ENCODE measurements around the gene FUT2. TPM values are rescaled to one million over a fixed set of nuclear protein-coding genes. Genes with fewer than 3 reads are reported as not detected.

FUT2 gene
- total and polyA plus RNA-seq, 2 experiments from 2014 or later: 12.4 to 16.9 TPM

GRCh38 chr19:48669903-48670668 lies 25.7 kb upstream of the FUT2 start:
- DNase-seq (ENCODE audit: low spot score): no peak
- H3K4me3 ChIP-seq: no peak overlapping the region
- no peak overlapping the region for H3K4me2 ChIP-seq
- no peak overlapping the region for H2AFZ ChIP-seq
- H3K9me2 ChIP-seq (replicated peaks; ENCODE audit: insufficient read depth): no peaks in the 10 kb centered on the region
- H3K27ac ChIP-seq: no peak overlapping the region
- H3K9me3 ChIP-seq (ENCODE audit: low read depth): no peaks in the 10 kb centered on the region
- H3K36me3 ChIP-seq (replicated peaks; ENCODE audit: insufficient read depth, low read depth): no peaks in the 10 kb centered on the region
- H3K4me1 ChIP-seq (ENCODE audit: insufficient read depth): peaks cover 6% of the 10 kb centered on the region
- 98% methylated on average over 26 of the region's 26 CpGs for WGBS (ENCODE audit: low lambda C conversion rate, missing lambda C conversion rate)
- TF ChIP-seq CTCF (IDR thresholded peaks at IDR 0.05; ENCODE audit: poor library complexity): no peak
- no peak for TF ChIP-seq EZH2phosphoT487 (IDR thresholded peaks at IDR 0.05; ENCODE audit: low read depth, severe bottlenecking, unreplicated experiment)
- no peak for TF ChIP-seq EZH2 (IDR thresholded peaks at IDR 0.05; ENCODE audit: borderline replicate concordance)
- H3K27me3 ChIP-seq: no peaks in the 10 kb centered on the region
- no peaks in the 10 kb centered on the region for H3K79me2 ChIP-seq
- H4K20me1 ChIP-seq (ENCODE audit: insufficient read depth, poor library complexity, severe bottlenecking): no peaks in the 10 kb centered on the region

GRCh38 chr19:48670699-48671445 lies 24.9 kb upstream of the FUT2 start:
- TF ChIP-seq EZH2 (IDR thresholded peaks at IDR 0.05; ENCODE audit: borderline replicate concordance) (no peak), EZH2phosphoT487 (IDR thresholded peaks at IDR 0.05; ENCODE audit: low read depth, severe bottlenecking, unreplicated experiment) (no peak), CTCF (IDR thresholded peaks at IDR 0.05; ENCODE audit: poor library complexity) (no peak)
- Histone ChIP-seq H3K4me1 (ENCODE audit: insufficient read depth) (peaks cover 10% of the 10 kb centered on the region), H3K4me2 (no peak overlapping the region), H3K36me3 (replicated peaks; ENCODE audit: insufficient read depth, low read depth) (no peaks in the 10 kb centered on the region), H3K27ac (no peak overlapping the region), H3K9me2 (replicated peaks; ENCODE audit: insufficient read depth) (no peaks in the 10 kb centered on the region), H3K9me3 (ENCODE audit: low read depth) (no peaks in the 10 kb centered on the region), H4K20me1 (ENCODE audit: insufficient read depth, poor library complexity, severe bottlenecking) (no peaks in the 10 kb centered on the region), H3K79me2 (no peaks in the 10 kb centered on the region), H3K27me3 (no peaks in the 10 kb centered on the region), H3K4me3 (no peak overlapping the region), H2AFZ (no peak overlapping the region)
- DNase-seq (ENCODE audit: low spot score): no peak
- WGBS (ENCODE audit: low lambda C conversion rate, missing lambda C conversion rate): 67% methylated on average over 21 of the region's 21 CpGs

- H4K20me1 ChIP-seq (ENCODE audit: insufficient read depth, poor library complexity, severe bottlenecking): no peaks in the 10 kb centered on the region
- TF ChIP-seq EZH2phosphoT487 (IDR thresholded peaks at IDR 0.05; ENCODE audit: low read depth, severe bottlenecking, unreplicated experiment) (no peak), CTCF (IDR thresholded peaks at IDR 0.05; ENCODE audit: poor library complexity) (no peak), EZH2 (IDR thresholded peaks at IDR 0.05; ENCODE audit: borderline replicate concordance) (no peak)
- no peaks in the 10 kb centered on the region for H3K79me2 ChIP-seq
- no peaks in the 10 kb centered on the region for H3K9me2 ChIP-seq (replicated peaks; ENCODE audit: insufficient read depth)
- H3K4me2 ChIP-seq: no peak overlapping the region
- H3K4me1 ChIP-seq (ENCODE audit: insufficient read depth): peaks cover 12% of the 10 kb centered on the region
- H3K9me3 ChIP-seq (ENCODE audit: low read depth): no peaks in the 10 kb centered on the region
- no peak for DNase-seq (ENCODE audit: low spot score)
- no peak overlapping the region for H3K4me3 ChIP-seq
- H3K27ac ChIP-seq: no peak overlapping the region
- no peak overlapping the region for H2AFZ ChIP-seq
- no peaks in the 10 kb centered on the region for H3K36me3 ChIP-seq (replicated peaks; ENCODE audit: insufficient read depth, low read depth)
- H3K27me3 ChIP-seq: no peaks in the 10 kb centered on the region
- 88% methylated on average over 5 of the region's 10 CpGs for WGBS (ENCODE audit: low lambda C conversion rate, missing lambda C conversion rate)
These were observed 24.2 kb upstream of the FUT2 start for GRCh38 chr19:48671446-48671995.
